ENCODE results near the gene SPTB.
A peak's percentile ranks its signal among the peaks of the same experiment; 100 is the strongest.

SPTB gene

DNA sequence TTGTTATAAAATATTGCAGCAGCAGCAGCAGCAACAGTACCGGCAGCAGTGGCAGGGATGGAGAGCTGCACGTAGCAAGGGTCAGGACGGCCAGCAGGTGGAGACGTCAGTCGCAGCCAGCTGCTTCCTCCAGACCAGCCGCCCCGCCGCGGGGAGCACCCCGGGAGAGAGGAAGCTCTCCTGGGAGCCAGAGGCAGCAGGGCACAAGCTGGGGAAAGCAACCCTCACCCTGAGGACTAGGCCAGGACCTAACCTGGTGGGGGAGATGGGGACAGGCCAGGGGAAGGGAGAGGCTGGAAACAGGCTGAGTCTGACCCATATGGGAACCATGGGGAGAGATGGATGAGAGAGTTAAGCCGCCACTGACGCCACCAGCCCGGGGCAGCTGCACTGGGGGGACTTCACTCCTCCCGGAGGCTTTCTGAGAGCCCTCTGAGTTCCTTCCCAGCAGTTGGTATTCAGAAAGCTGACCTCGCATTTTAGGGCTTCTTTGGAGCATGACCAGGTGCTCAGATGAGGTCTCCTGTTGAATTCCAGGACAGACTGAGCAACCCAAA, 56.3 kb downstream of the SPTB start:
- TF ChIP-seq CTCF (conservative IDR thresholded peaks at IDR 0.05; ENCODE audit: low read length) = peak; percentile 69
- DNase-seq (ENCODE audit: low read depth) = peak; percentile 70
- H3K4me3 ChIP-seq (ENCODE audit: low read length) = no peak overlapping the region

DNA sequence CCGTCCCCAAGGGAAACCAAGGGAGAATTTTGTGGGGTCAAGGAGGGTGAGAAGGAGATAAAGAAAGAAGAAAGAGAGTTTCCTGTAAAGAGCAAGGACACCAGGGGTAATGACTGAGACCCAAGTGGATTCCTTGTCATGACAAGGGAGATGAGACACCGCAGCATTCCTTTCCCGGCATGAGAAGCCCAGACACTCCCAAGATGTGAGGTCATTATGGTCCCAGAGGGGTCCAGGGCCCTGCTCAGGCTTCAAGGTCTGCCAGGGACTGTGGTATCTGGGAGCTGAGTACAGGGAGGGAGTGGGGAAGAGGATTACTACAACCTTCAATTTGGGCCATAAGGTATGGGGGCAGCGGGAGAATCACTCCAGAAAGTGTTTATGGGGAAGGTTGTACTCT, 58.1 kb downstream of the SPTB start:
- no peak for TF ChIP-seq CTCF (conservative IDR thresholded peaks at IDR 0.05; ENCODE audit: low read length)
- no peak for DNase-seq (ENCODE audit: low read depth)
- H3K4me3 ChIP-seq (ENCODE audit: low read length) = no peak overlapping the region

GRCh38 chr14:64818151-64818550, 61.6 kb downstream of the SPTB start:
- TF ChIP-seq CTCF (conservative IDR thresholded peaks at IDR 0.05; ENCODE audit: low read length) = no peak
- H3K4me3 ChIP-seq (ENCODE audit: low read length) = no peak overlapping the region
- DNase-seq (ENCODE audit: low read depth) = no peak

DNA sequence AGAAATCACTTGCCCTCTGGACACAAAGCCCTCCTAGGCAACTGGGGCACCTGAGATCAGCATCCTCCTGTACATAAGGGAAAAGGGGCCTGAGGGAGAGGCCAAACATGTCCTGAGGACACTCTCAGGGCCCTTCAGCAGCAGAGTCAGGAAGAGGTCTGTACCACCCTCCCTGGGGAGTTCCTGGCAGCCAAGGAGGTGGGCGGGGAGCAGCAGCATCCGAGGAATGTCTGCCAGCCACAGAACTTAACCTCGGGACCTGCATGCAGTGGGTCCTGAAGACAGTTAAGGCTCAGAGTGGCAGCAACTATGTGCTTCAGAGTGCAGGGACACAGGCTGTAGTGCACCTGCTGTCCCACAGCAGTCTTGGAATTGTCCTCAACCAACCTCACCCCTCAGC, 62.1 kb downstream of the SPTB start:
- TF ChIP-seq CTCF (conservative IDR thresholded peaks at IDR 0.05; ENCODE audit: low read length) = no peak

DNA sequence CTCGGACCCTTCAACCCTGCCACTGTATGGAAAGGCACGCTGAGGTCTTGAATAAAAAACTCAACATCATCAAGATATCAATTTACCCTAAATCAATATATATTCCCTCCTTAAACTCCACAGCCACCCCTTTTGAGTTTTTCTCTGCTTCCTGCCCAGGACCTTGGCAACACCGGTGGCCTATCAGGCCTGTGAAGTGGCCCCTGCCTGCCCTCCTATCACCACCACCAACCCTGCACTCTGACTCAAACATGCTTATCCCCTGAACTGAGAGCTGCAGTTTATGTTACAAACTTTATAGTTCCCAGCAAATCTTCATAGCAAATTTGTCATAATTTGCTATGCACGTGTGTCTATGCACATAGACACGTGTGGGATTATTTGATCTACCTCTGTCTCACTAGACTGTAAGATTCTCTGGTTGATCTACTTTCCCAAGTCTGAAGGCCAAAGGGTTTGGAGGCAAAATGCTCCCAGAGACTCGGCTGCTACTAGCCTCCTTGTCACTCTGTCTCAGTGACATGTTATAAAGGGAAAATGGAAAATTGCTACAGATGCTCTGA, 63.4 kb downstream of the SPTB start:
- no peak overlapping the region for H3K4me3 ChIP-seq (ENCODE audit: low read length)
- TF ChIP-seq CTCF (conservative IDR thresholded peaks at IDR 0.05; ENCODE audit: low read length) = no peak

More for the DNA sequence above, 62.1 kb downstream of the SPTB start:
- no peak overlapping the region for H3K4me3 ChIP-seq (ENCODE audit: low read length)
- peak; percentile 50 for DNase-seq (ENCODE audit: low read depth)

DNA sequence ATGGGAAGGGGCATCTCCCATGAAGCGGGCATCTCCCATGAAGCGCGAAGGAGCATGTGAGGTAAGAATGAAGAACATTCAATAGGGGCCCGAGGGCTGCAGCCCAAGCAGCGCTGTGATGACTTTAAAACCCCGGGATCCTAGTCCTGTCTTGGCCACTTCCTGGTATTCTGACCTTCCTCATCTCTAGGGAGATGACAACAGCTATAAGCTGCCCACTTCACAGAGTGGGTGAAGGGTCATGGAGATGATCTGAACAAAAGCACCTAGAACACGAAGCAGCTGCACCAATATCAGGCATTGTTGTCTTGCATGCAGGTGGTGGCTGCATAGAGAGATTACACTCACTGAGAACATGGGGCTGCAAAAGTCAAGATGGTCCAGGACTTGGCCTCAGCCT, 64.5 kb downstream of the SPTB start:
- no peak for TF ChIP-seq CTCF (conservative IDR thresholded peaks at IDR 0.05; ENCODE audit: low read length)
- DNase-seq (ENCODE audit: low read depth) = no peak

More for the DNA sequence above, 63.4 kb downstream of the SPTB start:
- no peak for DNase-seq (ENCODE audit: low read depth)

GRCh38 chr14:64812412-64812811, 67.3 kb downstream of the SPTB start:
- no peak overlapping the region for H3K4me3 ChIP-seq (ENCODE audit: low read length)
- DNase-seq (ENCODE audit: low read depth) = no peak
- no peak for TF ChIP-seq CTCF (conservative IDR thresholded peaks at IDR 0.05; ENCODE audit: low read length)

More for the DNA sequence above, 64.5 kb downstream of the SPTB start:
- no peak overlapping the region for H3K4me3 ChIP-seq (ENCODE audit: low read length)
